ENCODE results near the gene GRM8. TPM values are rescaled to one million over a fixed set of nuclear protein-coding genes. Genes with fewer than 3 reads are reported as not detected.

GRM8 gene
- polyA plus RNA-seq, 1 donor from 2014 or later = 1.5 TPM

- Histone ChIP-seq H3K4me2 (ENCODE audit: low read length) (no peak overlapping the region), H3K9me2 (ENCODE audit: insufficient read depth, low read length) (no peaks in the 10 kb centered on the region), H2AFZ (ENCODE audit: low read depth, low read length) (no peak overlapping the region), H3K9me3 (ENCODE audit: low read length) (no peaks in the 10 kb centered on the region), H3K79me2 (replicated peaks; ENCODE audit: insufficient read depth, low read length) (no peaks in the 10 kb centered on the region), H3K36me3 (ENCODE audit: insufficient read depth, low read length) (no peaks in the 10 kb centered on the region), H3K27me3 (ENCODE audit: insufficient read depth, low read depth, low read length) (no peaks in the 10 kb centered on the region), H3K9ac (ENCODE audit: low read length) (no peak overlapping the region), H4K20me1 (ENCODE audit: insufficient read depth) (no peaks in the 10 kb centered on the region), H3K4me3 (ENCODE audit: low read length) (no peak overlapping the region), H3F3A (ENCODE audit: insufficient read depth, low read length, poor library complexity, severe bottlenecking) (peaks cover 7% of the 10 kb centered on the region), H3K27ac (ENCODE audit: low read length) (no peak overlapping the region)
- TF ChIP-seq POLR2AphosphoS5 (IDR thresholded peaks at IDR 0.05) (no peak), SMC3 (conservative IDR thresholded peaks at IDR 0.05; ENCODE audit: poor library complexity) (no peak), MXI1 (conservative IDR thresholded peaks at IDR 0.05; ENCODE audit: poor library complexity, severe bottlenecking) (no peak), REST (IDR thresholded peaks at IDR 0.05; ENCODE audit: borderline replicate concordance) (no peak), TAF1 (IDR thresholded peaks at IDR 0.05; ENCODE audit: low read depth) (no peak), CTCF (IDR thresholded peaks at IDR 0.05; ENCODE audit: poor library complexity, severe bottlenecking) (no peak), EZH2 (IDR thresholded peaks at IDR 0.05; ENCODE audit: borderline replicate concordance, insufficient read depth, low read length, poor library complexity, severe bottlenecking) (no peak), RAD21 (conservative IDR thresholded peaks at IDR 0.05) (no peak), EP300 (conservative IDR thresholded peaks at IDR 0.05; ENCODE audit: poor library complexity, severe bottlenecking) (no peak)
These were observed 19.1 kb downstream of the GRM8 start for GRCh38 chr7:127233630-127234029.

GRCh38 chr7:127231415-127231814, 21.3 kb downstream of the GRM8 start:
- Histone ChIP-seq H2AFZ (ENCODE audit: low read depth, low read length) (no peak overlapping the region), H4K20me1 (ENCODE audit: insufficient read depth) (no peaks in the 10 kb centered on the region), H3K9ac (ENCODE audit: low read length) (no peak overlapping the region), H3K79me2 (replicated peaks; ENCODE audit: insufficient read depth, low read length) (no peaks in the 10 kb centered on the region), H3K4me3 (ENCODE audit: low read length) (no peak overlapping the region), H3K27ac (ENCODE audit: low read length) (peak overlapping the region; percentile 78), H3K27me3 (ENCODE audit: insufficient read depth, low read depth, low read length) (no peaks in the 10 kb centered on the region), H3K9me3 (ENCODE audit: low read length) (no peaks in the 10 kb centered on the region), H3K9me2 (ENCODE audit: insufficient read depth, low read length) (no peaks in the 10 kb centered on the region), H3K36me3 (ENCODE audit: insufficient read depth, low read length) (no peaks in the 10 kb centered on the region), H3K4me2 (ENCODE audit: low read length) (no peak overlapping the region), H3F3A (ENCODE audit: insufficient read depth, low read length, poor library complexity, severe bottlenecking) (peaks cover 7% of the 10 kb centered on the region)
- TF ChIP-seq TAF1 (IDR thresholded peaks at IDR 0.05; ENCODE audit: low read depth) (no peak), RAD21 (conservative IDR thresholded peaks at IDR 0.05) (no peak), SMC3 (conservative IDR thresholded peaks at IDR 0.05; ENCODE audit: poor library complexity) (no peak), EP300 (conservative IDR thresholded peaks at IDR 0.05; ENCODE audit: poor library complexity, severe bottlenecking) (peak; percentile 97), POLR2AphosphoS5 (IDR thresholded peaks at IDR 0.05) (peak; percentile 66), MXI1 (conservative IDR thresholded peaks at IDR 0.05; ENCODE audit: poor library complexity, severe bottlenecking) (no peak), EZH2 (IDR thresholded peaks at IDR 0.05; ENCODE audit: borderline replicate concordance, insufficient read depth, low read length, poor library complexity, severe bottlenecking) (no peak), CTCF (IDR thresholded peaks at IDR 0.05; ENCODE audit: poor library complexity, severe bottlenecking) (no peak), REST (IDR thresholded peaks at IDR 0.05; ENCODE audit: borderline replicate concordance) (peak; percentile 34)

Data from neural cell (in vitro differentiated cells).